ENCODE data around the gene SLU7.

The SLU7 gene

DNA sequence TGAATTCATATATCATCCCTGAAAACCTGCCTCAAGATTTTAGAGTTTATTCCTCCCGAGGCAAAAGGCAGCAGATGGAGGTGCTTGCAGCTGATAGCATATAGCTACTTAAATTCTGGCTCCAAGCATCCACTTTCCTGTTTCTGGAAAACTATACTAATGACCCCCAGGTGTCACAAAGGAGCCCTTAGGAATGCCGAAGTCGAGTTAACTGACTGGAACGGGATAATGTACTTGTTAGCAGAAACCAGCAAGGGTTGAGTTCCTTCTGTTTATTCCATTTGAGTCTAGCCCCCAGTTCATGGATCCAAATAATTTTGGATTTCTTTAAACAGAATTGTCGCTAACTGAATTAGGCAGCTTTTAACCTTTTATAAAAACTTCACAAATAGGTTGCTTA is 47.2 kb upstream of the SLU7 start:
- Histone ChIP-seq H3K4me1 (ENCODE audit: insufficient read depth, poor library complexity, severe bottlenecking) (peaks cover 20% of the 10 kb centered on the region), H3K27me3 (ENCODE audit: insufficient read depth, poor library complexity, severe bottlenecking) (no peaks in the 10 kb centered on the region), H3K9me3 (ENCODE audit: severe bottlenecking) (no peaks in the 10 kb centered on the region), H3K27ac (ENCODE audit: poor library complexity, severe bottlenecking) (no peak overlapping the region), H3K36me3 (ENCODE audit: low read depth) (no peaks in the 10 kb centered on the region), H3K4me3 (ENCODE audit: severe bottlenecking) (no peak overlapping the region)
- DNase-seq (ENCODE audit: low spot score) (no peak), ATAC-seq (ENCODE audit: low read depth) (no peak)
- TF ChIP-seq, protein P1, sequence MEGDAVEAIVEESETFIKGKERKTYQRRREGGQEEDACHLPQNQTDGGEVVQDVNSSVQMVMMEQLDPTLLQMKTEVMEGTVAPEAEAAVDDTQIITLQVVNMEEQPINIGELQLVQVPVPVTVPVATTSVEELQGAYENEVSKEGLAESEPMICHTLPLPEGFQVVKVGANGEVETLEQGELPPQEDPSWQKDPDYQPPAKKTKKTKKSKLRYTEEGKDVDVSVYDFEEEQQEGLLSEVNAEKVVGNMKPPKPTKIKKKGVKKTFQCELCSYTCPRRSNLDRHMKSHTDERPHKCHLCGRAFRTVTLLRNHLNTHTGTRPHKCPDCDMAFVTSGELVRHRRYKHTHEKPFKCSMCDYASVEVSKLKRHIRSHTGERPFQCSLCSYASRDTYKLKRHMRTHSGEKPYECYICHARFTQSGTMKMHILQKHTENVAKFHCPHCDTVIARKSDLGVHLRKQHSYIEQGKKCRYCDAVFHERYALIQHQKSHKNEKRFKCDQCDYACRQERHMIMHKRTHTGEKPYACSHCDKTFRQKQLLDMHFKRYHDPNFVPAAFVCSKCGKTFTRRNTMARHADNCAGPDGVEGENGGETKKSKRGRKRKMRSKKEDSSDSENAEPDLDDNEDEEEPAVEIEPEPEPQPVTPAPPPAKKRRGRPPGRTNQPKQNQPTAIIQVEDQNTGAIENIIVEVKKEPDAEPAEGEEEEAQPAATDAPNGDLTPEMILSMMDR (IDR thresholded peaks at IDR 0.05; ENCODE audit: poor library complexity, severe bottlenecking): no peak

DNA sequence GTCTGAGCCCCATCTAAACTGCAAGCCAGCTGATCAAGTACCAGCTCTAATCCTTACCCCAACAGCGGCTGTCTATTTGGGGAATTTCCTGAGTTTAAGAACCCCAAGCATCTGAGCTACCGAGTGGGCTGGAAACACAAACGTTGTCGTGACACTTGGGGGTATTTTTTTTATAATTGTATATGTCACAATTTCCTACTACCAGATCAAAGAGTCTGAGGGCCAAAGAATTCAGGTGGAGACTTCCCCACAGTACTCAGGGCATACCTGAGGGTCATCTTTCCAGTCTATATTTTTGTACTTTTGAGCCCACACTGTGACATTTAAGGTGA is 45.6 kb upstream of the SLU7 start:
- H3K36me3 ChIP-seq (ENCODE audit: low read depth): no peaks in the 10 kb centered on the region
- H3K4me1 ChIP-seq (ENCODE audit: insufficient read depth, poor library complexity, severe bottlenecking): peaks cover 17% of the 10 kb centered on the region
- no peaks in the 10 kb centered on the region for H3K9me3 ChIP-seq (ENCODE audit: severe bottlenecking)
- ATAC-seq (ENCODE audit: low read depth): no peak
- no peaks in the 10 kb centered on the region for H3K27me3 ChIP-seq (ENCODE audit: insufficient read depth, poor library complexity, severe bottlenecking)
- DNase-seq (ENCODE audit: low spot score): no peak
- no peak overlapping the region for H3K4me3 ChIP-seq (ENCODE audit: severe bottlenecking)
- TF ChIP-seq, protein P1 (IDR thresholded peaks at IDR 0.05; ENCODE audit: poor library complexity, severe bottlenecking): no peak
- peak overlapping the region; percentile 44 for H3K27ac ChIP-seq (ENCODE audit: poor library complexity, severe bottlenecking)

DNA sequence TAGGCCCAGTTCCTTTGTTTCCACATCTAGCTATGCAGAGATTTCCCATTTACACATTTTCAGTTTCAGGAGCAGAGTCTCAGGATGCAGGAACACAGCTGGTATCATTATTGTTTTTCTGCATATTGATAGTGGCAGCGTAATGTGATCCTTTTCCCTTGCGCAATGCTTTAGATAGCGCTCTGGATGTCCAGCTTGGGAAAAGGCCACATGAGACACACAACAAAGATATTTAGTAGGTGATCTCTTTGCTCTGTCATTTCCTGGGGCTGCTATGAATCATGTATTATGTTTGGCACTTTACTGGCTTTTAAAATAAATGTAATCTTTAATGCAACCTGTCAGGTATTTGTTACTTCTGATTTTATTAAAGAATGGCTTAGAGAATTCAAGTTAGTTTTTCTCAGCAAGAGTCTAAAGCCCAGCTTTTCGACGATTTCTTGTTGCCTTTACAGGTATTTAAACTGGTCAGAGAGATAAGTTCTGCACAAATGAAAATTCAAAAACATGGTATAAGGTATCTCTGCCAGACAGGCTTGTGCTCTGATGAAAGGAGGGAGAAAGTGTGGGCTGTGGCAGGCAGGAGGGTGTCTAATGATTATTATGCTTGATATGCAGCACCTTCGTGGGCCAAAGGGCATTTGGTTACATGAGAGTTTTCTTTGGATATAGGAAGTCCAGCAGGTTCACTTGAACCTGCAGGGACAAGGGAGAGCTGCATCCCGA is 45.0 kb upstream of the SLU7 start:
- DNase-seq (ENCODE audit: low spot score) (no peak), ATAC-seq (ENCODE audit: low read depth) (peak; percentile 87)
- Histone ChIP-seq H3K4me1 (ENCODE audit: insufficient read depth, poor library complexity, severe bottlenecking) (peaks cover 17% of the 10 kb centered on the region), H3K9me3 (ENCODE audit: severe bottlenecking) (no peaks in the 10 kb centered on the region), H3K4me3 (ENCODE audit: severe bottlenecking) (no peak overlapping the region), H3K36me3 (ENCODE audit: low read depth) (no peaks in the 10 kb centered on the region), H3K27ac (ENCODE audit: poor library complexity, severe bottlenecking) (peak overlapping the region; percentile 44), H3K27me3 (ENCODE audit: insufficient read depth, poor library complexity, severe bottlenecking) (no peaks in the 10 kb centered on the region)
- TF ChIP-seq, protein P1 (IDR thresholded peaks at IDR 0.05; ENCODE audit: poor library complexity, severe bottlenecking): no peak

DNA sequence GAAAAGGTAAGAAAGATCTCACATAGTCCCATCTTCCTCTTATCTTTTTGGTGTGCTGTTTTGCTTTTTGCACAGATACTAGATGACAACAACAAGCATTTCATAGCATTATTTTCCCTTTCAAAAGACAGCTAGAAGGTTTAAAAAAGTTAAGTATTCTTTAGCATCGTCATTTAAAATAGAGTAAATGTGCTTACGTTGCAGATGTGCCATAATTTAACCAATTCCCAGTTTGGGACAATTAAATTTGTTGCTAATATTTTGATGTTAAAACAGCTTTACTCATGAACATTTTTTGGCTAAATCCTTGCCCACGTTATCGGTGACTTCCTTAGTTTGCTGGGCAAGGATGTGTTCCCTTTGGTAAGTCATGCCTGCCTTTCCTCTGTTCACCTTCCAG is 44.3 kb upstream of the SLU7 start:
- no peak for DNase-seq (ENCODE audit: low spot score)
- H3K36me3 ChIP-seq (ENCODE audit: low read depth): no peaks in the 10 kb centered on the region

DNA sequence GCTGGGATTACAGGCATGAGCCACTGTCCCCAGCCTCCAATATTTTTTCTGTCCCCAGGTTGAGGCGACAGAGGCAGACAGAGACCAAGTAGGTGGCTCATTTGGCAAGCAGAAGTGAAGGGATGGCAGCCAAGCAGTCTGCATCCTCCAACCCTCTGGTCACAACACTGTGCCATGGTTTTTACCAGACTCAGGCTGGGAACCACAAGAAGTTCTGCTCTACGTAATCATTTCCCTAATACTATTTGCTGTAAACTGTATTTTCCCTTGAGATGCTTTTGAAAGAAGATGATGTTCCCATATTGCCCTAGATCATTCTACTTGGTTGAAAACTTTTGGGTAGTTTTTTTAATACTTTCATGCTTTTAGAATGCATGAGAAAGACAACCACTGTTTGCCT is 43.3 kb upstream of the SLU7 start:
- no peak for ATAC-seq (ENCODE audit: low read depth)
- H3K27ac ChIP-seq (ENCODE audit: poor library complexity, severe bottlenecking): no peak overlapping the region

More for the DNA sequence above, 44.3 kb upstream of the SLU7 start:
- Histone ChIP-seq H3K4me1 (ENCODE audit: insufficient read depth, poor library complexity, severe bottlenecking) (peaks cover 17% of the 10 kb centered on the region), H3K4me3 (ENCODE audit: severe bottlenecking) (no peak overlapping the region), H3K9me3 (ENCODE audit: severe bottlenecking) (no peaks in the 10 kb centered on the region), H3K27me3 (ENCODE audit: insufficient read depth, poor library complexity, severe bottlenecking) (no peaks in the 10 kb centered on the region), H3K27ac (ENCODE audit: poor library complexity, severe bottlenecking) (peak overlapping the region; percentile 44)
- TF ChIP-seq, protein P1 (IDR thresholded peaks at IDR 0.05; ENCODE audit: poor library complexity, severe bottlenecking): no peak
- ATAC-seq (ENCODE audit: low read depth): no peak

More for the DNA sequence above, 43.3 kb upstream of the SLU7 start:
- TF ChIP-seq, protein P1 (IDR thresholded peaks at IDR 0.05; ENCODE audit: poor library complexity, severe bottlenecking): no peak
- H3K27me3 ChIP-seq (ENCODE audit: insufficient read depth, poor library complexity, severe bottlenecking): no peaks in the 10 kb centered on the region
- no peaks in the 10 kb centered on the region for H3K36me3 ChIP-seq (ENCODE audit: low read depth)
- no peak for DNase-seq (ENCODE audit: low spot score)
- no peak overlapping the region for H3K4me3 ChIP-seq (ENCODE audit: severe bottlenecking)
- H3K9me3 ChIP-seq (ENCODE audit: severe bottlenecking): no peaks in the 10 kb centered on the region
- peaks cover 17% of the 10 kb centered on the region for H3K4me1 ChIP-seq (ENCODE audit: insufficient read depth, poor library complexity, severe bottlenecking)
